Adrenal gland (tissue), 5 donors: Measurements from ENCODE around the gene CBLN3.

Experiments
- POLR2A ChIP-seq, 2 donors: fragments of 450-650 bp; IDR thresholded peaks; one replicate each; pipeline ENCODE4 v1.6.1; 2017; ENCODE audit warnings: antibody characterized with exemption in 2 of 2, mild to moderate bottlenecking in 2 of 2, moderate library complexity in 1 of 2
- TF ChIP-seq, protein P1 (sequence below), 6 experiments: fragments of 450-650 bp in 4 of 6; fragments of 200-600 bp in 2 of 6; sonication (generic) in 1 of 6; IDR thresholded peaks; 1 replicate in 5 of 6; 2 replicates in 1 of 6; pipeline versions ENCODE4 v1.5.1 to v1.8.0; 2016 to 2021; ENCODE audit warnings: antibody characterized with exemption in 6 of 6, mild to moderate bottlenecking in 2 of 6, moderate library complexity in 1 of 6
- donor health status: DM: no; HTN: no; CAD: no.

DNA sequence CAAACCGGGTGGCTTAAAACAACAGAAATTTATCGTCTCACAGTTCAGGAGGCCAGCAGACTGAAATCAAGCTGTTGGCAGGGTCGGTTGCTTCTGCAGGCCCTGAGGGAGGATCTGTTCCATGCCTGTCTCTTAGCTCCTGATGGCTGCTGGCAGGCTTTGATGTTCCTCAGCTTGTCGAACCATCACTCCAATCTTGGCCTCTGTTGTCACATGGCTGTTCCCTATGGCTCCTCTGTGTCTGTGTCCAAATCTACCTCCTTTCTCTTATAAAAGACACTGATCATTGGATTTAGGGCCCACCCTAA, 47.5 kb downstream of the CBLN3 start:
- TF ChIP-seq, protein P1, sequence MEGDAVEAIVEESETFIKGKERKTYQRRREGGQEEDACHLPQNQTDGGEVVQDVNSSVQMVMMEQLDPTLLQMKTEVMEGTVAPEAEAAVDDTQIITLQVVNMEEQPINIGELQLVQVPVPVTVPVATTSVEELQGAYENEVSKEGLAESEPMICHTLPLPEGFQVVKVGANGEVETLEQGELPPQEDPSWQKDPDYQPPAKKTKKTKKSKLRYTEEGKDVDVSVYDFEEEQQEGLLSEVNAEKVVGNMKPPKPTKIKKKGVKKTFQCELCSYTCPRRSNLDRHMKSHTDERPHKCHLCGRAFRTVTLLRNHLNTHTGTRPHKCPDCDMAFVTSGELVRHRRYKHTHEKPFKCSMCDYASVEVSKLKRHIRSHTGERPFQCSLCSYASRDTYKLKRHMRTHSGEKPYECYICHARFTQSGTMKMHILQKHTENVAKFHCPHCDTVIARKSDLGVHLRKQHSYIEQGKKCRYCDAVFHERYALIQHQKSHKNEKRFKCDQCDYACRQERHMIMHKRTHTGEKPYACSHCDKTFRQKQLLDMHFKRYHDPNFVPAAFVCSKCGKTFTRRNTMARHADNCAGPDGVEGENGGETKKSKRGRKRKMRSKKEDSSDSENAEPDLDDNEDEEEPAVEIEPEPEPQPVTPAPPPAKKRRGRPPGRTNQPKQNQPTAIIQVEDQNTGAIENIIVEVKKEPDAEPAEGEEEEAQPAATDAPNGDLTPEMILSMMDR (IDR thresholded peaks at IDR 0.05) = no peak
- TF ChIP-seq POLR2A (IDR thresholded peaks at IDR 0.05) = no peak
